HCT116 (cell line): ENCODE measurements around the gene IFRD2.

ENCODE experiments used
- CEBPB ChIP-seq: IDR thresholded peaks from 2 replicates; pipeline ENCODE4 v1.6.1; 2012; ENCODE audit warnings: low read depth
- EGR1 ChIP-seq: IDR thresholded peaks from 2 replicates; pipeline ENCODE4 v1.6.1; 2012; ENCODE audit warnings: low read depth
- EZH2phosphoT487 ChIP-seq: fragments of 200-600 bp; IDR thresholded peaks from 2 replicates; pipeline ENCODE4 v1.6.1; 2018; ENCODE audit warnings: antibody characterized with exemption, borderline replicate concordance
- FOSL1 ChIP-seq: IDR thresholded peaks from 2 replicates; pipeline ENCODE4 v1.6.1; 2012; ENCODE audit warnings: low read depth
- POLR2A ChIP-seq: IDR thresholded peaks from 2 replicates; pipeline ENCODE4 v1.7.0; 2011; ENCODE audit warnings: borderline replicate concordance; ENCODE audit not compliant: insufficient read depth, insufficient read length; ENCODE audit errors: extremely low read depth
- POLR2AphosphoS5 ChIP-seq: IDR thresholded peaks from 2 replicates; pipeline ENCODE4 v1.6.1; 2011; ENCODE audit warnings: mild to moderate bottlenecking, low read depth, low read length, moderate library complexity
- RAD21 ChIP-seq: IDR thresholded peaks from 2 replicates; pipeline ENCODE4 v1.6.1; 2012; ENCODE audit warnings: low read depth, mild to moderate bottlenecking
- SP1 ChIP-seq: IDR thresholded peaks from 2 replicates; pipeline ENCODE4 v1.6.1; 2012; ENCODE audit warnings: low read depth
- TF ChIP-seq, protein P1 (sequence below), 3 experiments: fragments of 200-600 bp in 1 of 3; sonication (generic) in 1 of 3; IDR thresholded peaks in 2 of 3; conservative IDR thresholded peaks in 1 of 3; 2 replicates each; pipeline ENCODE4 v1.5.1; 2012 to 2017; ENCODE audit warnings: low read depth in 2 of 3, low read length in 2 of 3, antibody characterized with exemption in 1 of 3, borderline replicate concordance in 1 of 3, control low read depth in 1 of 3, mild to moderate bottlenecking in 1 of 3, mixed read lengths in 1 of 3, mixed run types in 1 of 3, moderate library complexity in 1 of 3; ENCODE audit not compliant: insufficient read depth in 1 of 3
- TF ChIP-seq, protein P2 (sequence below): IDR thresholded peaks from 2 replicates; pipeline ENCODE4 v1.6.1; 2011; ENCODE audit warnings: mild to moderate bottlenecking, low read length, moderate library complexity; ENCODE audit not compliant: insufficient replicate concordance; ENCODE audit errors: extremely low read depth

DNA sequence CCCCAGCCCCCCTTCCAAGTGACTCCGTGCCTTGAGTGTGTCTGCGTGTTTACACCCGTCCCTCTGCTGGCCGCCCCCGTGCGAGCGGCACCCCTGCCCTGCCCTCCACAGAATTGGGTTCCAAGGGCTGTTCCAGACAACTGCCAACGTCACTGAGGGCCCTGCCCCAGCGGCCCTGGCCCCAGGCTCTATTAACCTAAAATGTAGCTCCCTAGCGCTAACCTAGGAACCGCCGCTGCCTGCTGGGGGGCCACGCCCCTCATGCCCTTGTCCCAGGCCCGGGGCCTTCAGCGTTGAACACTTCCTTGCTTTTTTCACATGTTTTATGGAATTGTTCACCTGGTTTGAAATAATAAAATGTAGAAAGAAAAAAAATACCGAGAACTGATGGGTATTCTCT lies 33.2 kb downstream of the IFRD2 start:
- no peak for TF ChIP-seq EZH2phosphoT487
- TF ChIP-seq, protein P1, sequence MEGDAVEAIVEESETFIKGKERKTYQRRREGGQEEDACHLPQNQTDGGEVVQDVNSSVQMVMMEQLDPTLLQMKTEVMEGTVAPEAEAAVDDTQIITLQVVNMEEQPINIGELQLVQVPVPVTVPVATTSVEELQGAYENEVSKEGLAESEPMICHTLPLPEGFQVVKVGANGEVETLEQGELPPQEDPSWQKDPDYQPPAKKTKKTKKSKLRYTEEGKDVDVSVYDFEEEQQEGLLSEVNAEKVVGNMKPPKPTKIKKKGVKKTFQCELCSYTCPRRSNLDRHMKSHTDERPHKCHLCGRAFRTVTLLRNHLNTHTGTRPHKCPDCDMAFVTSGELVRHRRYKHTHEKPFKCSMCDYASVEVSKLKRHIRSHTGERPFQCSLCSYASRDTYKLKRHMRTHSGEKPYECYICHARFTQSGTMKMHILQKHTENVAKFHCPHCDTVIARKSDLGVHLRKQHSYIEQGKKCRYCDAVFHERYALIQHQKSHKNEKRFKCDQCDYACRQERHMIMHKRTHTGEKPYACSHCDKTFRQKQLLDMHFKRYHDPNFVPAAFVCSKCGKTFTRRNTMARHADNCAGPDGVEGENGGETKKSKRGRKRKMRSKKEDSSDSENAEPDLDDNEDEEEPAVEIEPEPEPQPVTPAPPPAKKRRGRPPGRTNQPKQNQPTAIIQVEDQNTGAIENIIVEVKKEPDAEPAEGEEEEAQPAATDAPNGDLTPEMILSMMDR (IDR thresholded peaks at IDR 0.05 in 2 of 3, conservative IDR thresholded peaks at IDR 0.05 in 1 of 3; ENCODE audit: borderline replicate concordance in 1 of 3, insufficient read depth in 1 of 3, low read depth in 2 of 3, low read length in 2 of 3), result no peak
- no peak for TF ChIP-seq POLR2AphosphoS5
- TF ChIP-seq, protein P2, sequence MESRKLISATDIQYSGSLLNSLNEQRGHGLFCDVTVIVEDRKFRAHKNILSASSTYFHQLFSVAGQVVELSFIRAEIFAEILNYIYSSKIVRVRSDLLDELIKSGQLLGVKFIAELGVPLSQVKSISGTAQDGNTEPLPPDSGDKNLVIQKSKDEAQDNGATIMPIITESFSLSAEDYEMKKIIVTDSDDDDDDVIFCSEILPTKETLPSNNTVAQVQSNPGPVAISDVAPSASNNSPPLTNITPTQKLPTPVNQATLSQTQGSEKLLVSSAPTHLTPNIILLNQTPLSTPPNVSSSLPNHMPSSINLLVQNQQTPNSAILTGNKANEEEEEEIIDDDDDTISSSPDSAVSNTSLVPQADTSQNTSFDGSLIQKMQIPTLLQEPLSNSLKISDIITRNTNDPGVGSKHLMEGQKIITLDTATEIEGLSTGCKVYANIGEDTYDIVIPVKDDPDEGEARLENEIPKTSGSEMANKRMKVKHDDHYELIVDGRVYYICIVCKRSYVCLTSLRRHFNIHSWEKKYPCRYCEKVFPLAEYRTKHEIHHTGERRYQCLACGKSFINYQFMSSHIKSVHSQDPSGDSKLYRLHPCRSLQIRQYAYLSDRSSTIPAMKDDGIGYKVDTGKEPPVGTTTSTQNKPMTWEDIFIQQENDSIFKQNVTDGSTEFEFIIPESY, result no peak
- no peak for TF ChIP-seq POLR2A
- TF ChIP-seq EGR1, result no peak
- no peak for TF ChIP-seq FOSL1
- no peak for TF ChIP-seq RAD21
- TF ChIP-seq CEBPB, result no peak
- TF ChIP-seq SP1, result no peak
